MV-4-11 (cell line): ENCODE data around the gene POTEI.
"Not testable (repeated sequence)": the region's sequence is repeated elsewhere in the genome, so short reads cannot be mapped to it uniquely, and the experiment has no call there.

ENCODE experiments used
- DNase-seq: peaks from one replicate; lab custom pipeline; 2025; lab: John Stamatoyannopoulos, UW

The POTEI gene

DNA sequence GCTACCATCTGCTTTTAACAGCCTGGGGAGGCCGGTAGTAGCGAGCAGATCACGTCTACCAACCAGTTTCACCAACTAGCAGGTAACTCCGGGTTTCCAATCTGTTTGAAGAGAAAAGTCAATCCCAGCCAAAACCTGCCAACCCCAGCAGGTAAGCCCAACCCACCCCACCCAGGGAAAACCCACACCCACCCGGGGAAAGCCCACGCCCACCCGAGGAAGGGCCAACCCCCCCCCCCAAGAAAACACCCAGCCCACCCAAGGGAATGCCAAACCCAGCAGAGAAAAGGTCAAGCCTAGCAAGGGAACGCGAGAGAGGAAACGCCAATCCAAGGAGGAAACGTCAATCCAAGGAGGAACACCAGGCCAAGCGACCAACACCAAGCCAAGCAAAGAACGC is at the start of gene POTEI:
TSS of gene POTEI (minus strand) at position 101 of the 400 bp plus-strand sequence. CDS start at position 8, 93 bp downstream.
- DNase-seq, result not testable (repeated sequence)

DNA sequence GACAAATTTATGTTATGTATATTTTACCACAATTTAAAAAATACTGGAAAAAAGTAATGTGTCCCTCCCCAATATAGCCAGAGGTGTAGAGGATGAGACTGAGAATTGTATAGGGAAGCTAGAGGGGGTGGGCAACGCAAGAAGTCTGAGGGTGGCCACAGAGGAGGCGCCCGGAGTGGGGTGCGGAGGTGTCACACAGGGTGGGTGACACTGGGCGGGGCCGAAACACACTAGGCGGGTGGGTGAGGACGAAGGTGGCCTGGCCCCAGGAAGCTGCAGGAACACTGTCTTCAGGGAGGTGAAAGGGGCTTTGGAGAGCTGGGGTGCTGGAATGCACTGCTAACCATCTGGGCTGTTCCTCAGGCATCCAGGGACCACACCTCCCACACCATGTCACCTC is 47.3 kb upstream of the POTEI start:
- DNase-seq, result not testable (repeated sequence)

DNA sequence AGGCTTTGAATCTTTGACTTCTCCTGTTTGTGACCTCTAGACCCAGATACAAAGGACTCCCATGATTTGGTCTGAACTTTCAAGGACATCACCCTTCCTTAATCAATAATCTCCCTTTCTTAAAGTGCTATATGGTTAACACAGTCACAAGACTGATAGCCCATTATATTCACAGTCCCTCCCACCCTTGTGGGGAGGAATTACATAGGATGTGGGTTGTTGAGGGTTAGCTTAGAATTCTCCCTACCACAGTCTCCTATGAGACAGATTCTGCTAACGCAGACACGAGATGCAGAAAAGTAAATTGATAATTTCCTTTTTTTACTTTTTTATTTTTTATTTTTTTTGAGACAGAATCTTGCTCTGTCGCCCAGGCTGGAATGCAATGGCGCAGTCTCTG is 45.0 kb upstream of the POTEI start:
- DNase-seq, result not testable (repeated sequence)

- DNase-seq, result not testable (repeated sequence)
These were observed 40.3 kb upstream of the POTEI start for GRCh38 chr2:130549475-130549874.

- not testable (repeated sequence) for DNase-seq
These were observed 39.3 kb upstream of the POTEI start for GRCh38 chr2:130548418-130548817.

DNA sequence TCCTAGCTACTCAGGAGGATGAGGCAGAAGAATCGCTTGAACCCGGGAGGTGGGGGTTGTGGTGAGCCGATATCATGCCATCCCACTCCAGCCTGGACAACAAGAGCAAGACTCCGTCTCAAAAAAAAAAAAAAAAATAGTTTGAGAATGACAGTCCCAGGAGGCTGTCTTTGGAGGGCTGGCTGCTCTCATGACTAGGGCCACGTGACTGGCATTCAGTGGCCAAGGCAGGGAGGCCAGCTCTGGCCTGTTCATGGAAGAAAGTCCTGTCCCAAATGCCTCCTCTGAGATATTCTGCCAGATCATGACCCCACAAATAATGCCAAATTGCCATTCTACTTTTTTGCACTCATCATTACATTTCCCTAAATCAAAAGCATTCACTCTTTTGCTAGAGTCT is 35.9 kb upstream of the POTEI start:
- DNase-seq, result not testable (repeated sequence)

DNA sequence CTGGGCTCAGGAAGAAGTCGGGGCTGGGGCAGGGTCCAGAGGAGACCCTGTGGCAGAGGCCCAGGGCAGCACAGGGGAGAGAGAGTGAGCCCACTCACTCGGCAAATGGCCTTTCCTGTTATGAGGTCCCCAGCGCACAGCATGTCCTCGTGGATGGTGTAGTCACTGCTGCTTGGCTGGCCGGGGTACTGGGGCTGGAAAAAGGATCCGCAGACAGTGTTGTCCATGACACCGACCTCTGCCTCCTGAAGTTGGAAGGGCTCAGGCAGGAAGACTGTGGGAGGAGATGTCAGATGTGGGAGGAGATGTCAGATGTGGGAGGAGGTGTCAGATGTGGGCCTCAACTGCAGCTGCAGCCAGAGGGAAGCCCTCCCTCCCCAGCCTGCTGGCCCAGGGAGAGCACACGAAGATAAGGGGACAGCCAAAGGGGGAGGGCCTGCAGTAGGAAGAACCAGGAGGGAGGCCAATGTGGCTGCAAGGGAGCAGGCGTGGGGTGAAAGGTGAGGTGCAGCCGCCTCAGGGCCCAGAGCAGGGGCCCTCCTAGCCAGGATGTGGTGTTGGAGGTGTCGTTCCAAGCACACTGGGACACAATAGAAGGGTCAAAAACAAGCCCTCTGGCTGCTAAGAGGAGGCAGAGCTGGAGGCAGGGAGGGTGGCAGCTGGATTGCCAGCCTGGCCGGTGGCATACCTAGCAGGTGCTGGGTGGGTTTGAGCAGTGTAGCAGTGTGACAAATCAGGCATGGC is 34.8 kb upstream of the POTEI start:
- DNase-seq, result not testable (repeated sequence)

DNA sequence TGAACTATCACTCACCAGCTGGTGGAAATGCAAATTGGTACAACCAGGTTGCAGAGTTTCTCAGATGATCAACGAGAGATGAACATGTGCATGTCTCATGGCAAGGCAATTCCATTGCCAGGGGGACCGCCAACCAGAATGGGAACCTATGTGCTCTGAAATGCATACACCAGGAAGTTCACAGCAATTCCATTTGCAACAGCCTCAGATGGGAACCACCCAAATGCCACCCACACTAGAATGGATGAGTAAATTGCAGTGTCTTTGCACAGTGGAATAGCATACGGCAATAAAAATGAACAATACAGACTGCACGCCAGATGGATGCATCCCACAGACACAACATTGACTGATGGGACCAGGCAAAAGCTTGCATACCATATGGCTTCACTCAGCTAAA is 33.7 kb upstream of the POTEI start:
- DNase-seq, result not testable (repeated sequence)

- not testable (repeated sequence) for DNase-seq
These were observed 29.1 kb upstream of the POTEI start for GRCh38 chr2:130538271-130538670.

- not testable (repeated sequence) for DNase-seq
These were observed 27.5 kb upstream of the POTEI start for GRCh38 chr2:130536654-130537053.

DNA sequence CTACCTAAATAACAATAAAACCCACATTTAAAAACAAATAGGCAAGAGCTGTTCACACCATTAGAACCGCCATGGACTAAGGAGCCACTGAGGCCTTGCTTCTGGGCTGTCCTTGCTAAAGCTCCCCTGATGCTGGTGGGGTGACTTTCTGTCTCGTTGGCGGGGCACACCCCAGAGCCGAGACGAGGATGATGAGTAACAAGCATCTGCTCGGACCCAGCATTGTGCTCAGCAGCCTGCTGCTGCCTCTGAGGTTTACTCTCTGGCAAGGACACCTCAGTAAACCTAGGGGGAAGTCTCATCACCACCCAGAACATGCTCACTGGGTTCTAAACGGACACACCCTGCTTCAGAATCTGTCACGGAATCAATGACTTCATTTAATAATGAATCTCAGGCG is 22.5 kb upstream of the POTEI start:
- not testable (repeated sequence) for DNase-seq

DNA sequence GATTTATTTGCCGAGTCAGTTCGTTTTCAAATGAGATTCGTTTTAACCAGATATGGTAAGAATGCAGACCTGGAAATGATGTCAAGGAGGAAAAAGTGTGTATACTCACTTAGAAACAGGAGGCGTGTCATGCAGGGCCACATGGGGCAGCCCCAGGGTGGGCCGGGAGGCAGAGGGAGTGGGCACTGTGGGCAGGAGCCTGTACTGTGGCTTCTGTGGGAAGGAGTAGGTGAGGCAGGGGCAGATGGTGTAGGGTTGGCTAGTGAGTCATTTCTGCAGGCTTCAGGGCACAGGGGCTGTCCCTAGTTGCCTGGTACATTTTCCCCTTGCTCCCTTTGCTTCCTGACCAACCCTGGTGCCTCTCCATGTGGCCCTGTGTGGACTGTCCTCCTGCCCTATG is 22.1 kb upstream of the POTEI start:
- not testable (repeated sequence) for DNase-seq

GRCh38 chr2:130530212-130530611 is 21.1 kb upstream of the POTEI start:
- DNase-seq, result not testable (repeated sequence)

DNA sequence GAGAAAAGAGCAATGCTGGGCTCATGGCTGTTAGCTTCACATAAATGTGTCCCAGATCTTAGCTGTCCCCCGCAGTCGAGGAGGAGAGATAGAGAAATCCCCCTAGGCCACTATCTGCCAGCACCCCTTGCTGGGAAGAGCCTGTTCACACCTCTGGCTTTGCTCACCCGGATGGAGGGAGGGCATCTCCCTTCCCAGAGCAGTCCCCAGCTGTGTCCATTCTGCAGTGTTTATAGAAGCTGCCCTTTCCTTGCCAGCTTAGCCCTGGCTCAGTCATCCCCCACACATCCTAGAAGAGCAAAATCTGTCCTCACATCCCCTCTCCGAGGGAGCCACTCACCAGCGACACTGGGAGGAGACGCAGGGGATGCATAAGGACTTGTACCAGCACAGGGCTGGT is 20.4 kb upstream of the POTEI start:
- not testable (repeated sequence) for DNase-seq

- DNase-seq, result not testable (repeated sequence)
These were observed 18.3 kb upstream of the POTEI start for GRCh38 chr2:130527365-130527967.

GRCh38 chr2:130522390-130522789 is 13.3 kb upstream of the POTEI start:
- DNase-seq, result not testable (repeated sequence)

GRCh38 chr2:130520992-130521391 is 11.9 kb upstream of the POTEI start, which contains the start of gene CFC1B:
Gene CFC1B (plus strand): TSS chr2:130521222. CDS start chr2:130521485, 263 bp downstream.
- not testable (repeated sequence) for DNase-seq

DNA sequence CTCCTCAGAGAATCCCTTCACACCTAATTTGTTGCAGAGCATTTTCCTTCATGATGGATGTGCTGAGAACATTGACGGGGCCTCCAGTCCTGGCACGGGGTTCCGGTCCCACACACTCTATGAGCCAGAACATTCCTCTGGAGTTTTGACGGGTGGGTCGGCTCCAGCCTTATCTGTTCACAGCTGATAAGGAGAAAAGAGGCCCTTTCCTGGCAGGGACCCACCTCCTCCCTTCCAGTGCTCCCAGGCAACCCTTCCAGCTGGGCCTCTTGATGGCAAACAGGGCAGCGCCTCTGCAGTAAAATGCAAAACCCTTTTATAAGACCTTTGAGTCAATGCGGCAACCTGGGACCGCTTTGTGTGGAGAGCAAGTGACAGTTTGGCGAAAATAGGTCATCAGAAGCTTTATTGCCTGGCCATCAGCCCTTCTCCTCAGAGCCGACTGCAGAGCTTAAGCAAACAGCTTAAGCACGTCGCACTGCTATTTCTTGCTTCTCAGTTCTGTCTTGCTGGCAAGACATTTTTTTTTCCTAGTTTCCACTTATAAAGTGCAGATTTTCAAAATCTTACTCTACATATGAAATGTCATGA is 9.5 kb upstream of the POTEI start:
- DNase-seq, result not testable (repeated sequence)

GRCh38 chr2:130511747-130512451 is 2.8 kb upstream of the POTEI start:
- DNase-seq, result not testable (repeated sequence)

DNA sequence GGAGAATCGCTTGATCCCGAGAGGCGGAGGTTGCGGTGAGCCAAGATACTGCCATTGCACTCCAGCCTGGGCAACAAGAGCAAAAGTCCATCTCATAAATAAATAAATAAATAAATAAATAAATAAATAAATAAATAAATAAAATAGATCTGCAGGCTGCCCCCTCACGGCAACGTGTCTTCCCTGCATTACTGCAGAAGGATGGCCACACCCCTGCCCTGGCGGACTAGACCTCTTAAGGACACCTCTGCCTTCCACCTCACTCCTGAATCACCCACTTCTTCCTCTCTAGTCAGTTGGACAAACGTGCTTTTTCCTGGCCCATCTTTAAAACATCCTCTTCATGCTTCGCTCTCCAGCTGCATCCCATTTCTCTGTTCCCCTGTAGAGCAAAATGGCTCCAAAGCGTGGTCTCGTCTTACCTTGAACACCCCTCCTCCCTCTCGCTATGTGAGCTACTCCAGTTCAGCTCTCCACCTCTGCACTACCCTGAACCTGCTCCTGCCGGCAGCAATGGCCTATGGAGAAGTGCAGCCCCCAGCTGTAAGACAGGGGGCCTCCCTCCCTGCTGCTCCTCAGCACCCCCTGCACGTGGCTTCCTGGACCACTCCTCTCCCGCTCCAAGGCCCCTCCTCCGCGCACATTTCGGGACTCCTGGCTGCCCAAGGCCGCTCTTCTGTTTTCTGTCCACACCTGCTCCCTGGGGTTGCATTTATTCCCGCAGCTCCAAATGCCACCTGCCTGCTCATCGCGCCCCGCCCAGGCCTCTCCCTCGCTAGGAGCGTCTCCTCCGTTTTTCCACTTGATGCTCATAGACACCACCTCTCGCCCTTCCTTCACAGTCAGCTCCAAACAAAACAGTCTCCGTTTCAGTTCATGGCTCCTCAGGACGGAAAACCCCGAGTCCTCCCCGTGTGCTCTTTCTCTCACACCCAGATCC is 1.9 kb upstream of the POTEI start:
- not testable (repeated sequence) for DNase-seq

GRCh38 chr2:130491073-130491472 is 18.1 kb downstream of the POTEI start:
- DNase-seq, result not testable (repeated sequence)
